HUES64 (cell line): ENCODE data around the gene ANKRD22. TPM values are rescaled to one million over a fixed set of nuclear protein-coding genes. Genes with fewer than 3 reads are reported as not detected.

ENCODE experiments used
- H3K27ac ChIP-seq: 2 replicates; pipeline ENCODE4 v1.7.0; 2013; ENCODE audit warnings: low read depth, low read length, inconsistent platforms
- H3K27me3 ChIP-seq: 2 replicates; pipeline ENCODE4 v1.6.1; 2013; ENCODE audit warnings: mild to moderate bottlenecking, low read length; ENCODE audit not compliant: insufficient read depth
- H3K36me3 ChIP-seq: 2 replicates; pipeline ENCODE4 v1.6.1; 2013; ENCODE audit warnings: mild to moderate bottlenecking, low read length; ENCODE audit not compliant: insufficient read depth
- H3K4me1 ChIP-seq: 2 replicates; pipeline ENCODE4 v1.6.1; 2013; ENCODE audit warnings: mild to moderate bottlenecking, low read length, moderate library complexity; ENCODE audit not compliant: insufficient read depth
- H3K4me3 ChIP-seq: 2 replicates; pipeline ENCODE4 v1.5.1; 2013; ENCODE audit warnings: mild to moderate bottlenecking, low read length, moderate library complexity
- H3K9ac ChIP-seq: 2 replicates; pipeline ENCODE4 v1.6.1; 2013; ENCODE audit warnings: mild to moderate bottlenecking, low read depth, low read length
- H3K9me3 ChIP-seq: 2 replicates; pipeline ENCODE4 v1.6.1; 2013; ENCODE audit warnings: low read depth, low read length; ENCODE audit not compliant: insufficient read depth
- WGBS: fragments of 150-250, 120-280 bp; methylation state at CpG from one replicate; pipeline ENCODE4 v1.1.7; 2013; ENCODE audit warnings: missing lambda C conversion rate; 5-methylcytosine and 5-hydroxymethylcytosine counted together
- polyA plus RNA-seq, 2 experiments: library from polyadenylated mRNA; stranded (reverse); fragments of 50-300 nt; gene quantifications; one replicate each; pipeline ENCODE4 v1.2.3, GENCODE V29; 2013

Gene ANKRD22
- polyA plus RNA-seq (2013, experiment 1 of 2), result 0.20 TPM
- polyA plus RNA-seq (2013, experiment 2 of 2), result not detected

- Histone ChIP-seq H3K27ac (no peak within 1 kb of the TSS), H3K4me3 (no peak within 1 kb of the TSS), H3K4me1 (peaks cover 7% of the 10 kb centered on the region), H3K27me3 (no peaks in the 10 kb centered on the region), H3K36me3 (no peaks in the 10 kb centered on the region), H3K9me3 (no peaks in the 10 kb centered on the region), H3K9ac (no peak within 1 kb of the TSS)
- 74% methylated on average over 5 of the region's 5 CpGs for WGBS
Measured at GRCh38 chr10:88851706-88852105, at the start of gene ANKRD22. ANKRD22 (minus strand) TSS chr10:88851844; CDS start chr10:88851607, 237 bp downstream.

- H3K9me3 ChIP-seq, result no peaks in the 10 kb centered on the region
- WGBS, result 98% methylated on average over 2 of the region's 2 CpGs
- H3K4me3 ChIP-seq, result no peak overlapping the region
- no peaks in the 10 kb centered on the region for H3K27me3 ChIP-seq
- H3K9ac ChIP-seq, result no peak overlapping the region
- H3K36me3 ChIP-seq, result no peaks in the 10 kb centered on the region
- H3K27ac ChIP-seq, result no peak overlapping the region
- peaks cover 12% of the 10 kb centered on the region for H3K4me1 ChIP-seq
Measured at GRCh38 chr10:88899886-88900285, 48.2 kb upstream of the ANKRD22 start.

GRCh38 chr10:88898727-88899126 is 47.1 kb upstream of the ANKRD22 start:
- H3K36me3 ChIP-seq, result no peaks in the 10 kb centered on the region
- no peaks in the 10 kb centered on the region for H3K27me3 ChIP-seq
- H3K4me1 ChIP-seq, result peaks cover 12% of the 10 kb centered on the region
- no peaks in the 10 kb centered on the region for H3K9me3 ChIP-seq
- H3K4me3 ChIP-seq, result no peak overlapping the region
- no peak overlapping the region for H3K9ac ChIP-seq
- 93% methylated on average over 3 of the region's 3 CpGs for WGBS
- H3K27ac ChIP-seq, result no peak overlapping the region

- H3K36me3 ChIP-seq, result no peaks in the 10 kb centered on the region
- H3K27ac ChIP-seq, result no peak overlapping the region
- no peak overlapping the region; the same call in 1 of the 2 replicates for H3K9ac ChIP-seq
- no peaks in the 10 kb centered on the region for H3K9me3 ChIP-seq
- 78% methylated on average over 7 of the region's 8 CpGs for WGBS
- peaks cover 14% of the 10 kb centered on the region for H3K4me1 ChIP-seq
- H3K27me3 ChIP-seq, result no peaks in the 10 kb centered on the region
- no peak overlapping the region for H3K4me3 ChIP-seq
Measured at GRCh38 chr10:88896994-88897853, 45.6 kb upstream of the ANKRD22 start.

- no peak overlapping the region; the same call in 1 of the 2 replicates for H3K9ac ChIP-seq
- H3K36me3 ChIP-seq, result no peaks in the 10 kb centered on the region
- 82% methylated on average over 2 of the region's 4 CpGs for WGBS
- no peak overlapping the region for H3K4me3 ChIP-seq
- no peaks in the 10 kb centered on the region for H3K9me3 ChIP-seq
- peaks cover 19% of the 10 kb centered on the region for H3K4me1 ChIP-seq
- no peaks in the 10 kb centered on the region for H3K27me3 ChIP-seq
- no peak overlapping the region for H3K27ac ChIP-seq
Measured at GRCh38 chr10:88896372-88896993, 44.8 kb upstream of the ANKRD22 start.

- no peaks in the 10 kb centered on the region for H3K36me3 ChIP-seq
- peaks cover 19% of the 10 kb centered on the region for H3K4me1 ChIP-seq
- H3K9me3 ChIP-seq, result no peaks in the 10 kb centered on the region
- H3K27me3 ChIP-seq, result no peaks in the 10 kb centered on the region
- H3K9ac ChIP-seq, result no peak overlapping the region
- no peak overlapping the region for H3K4me3 ChIP-seq
- H3K27ac ChIP-seq, result no peak overlapping the region
- 100% methylated on average over 1 of the region's 1 CpG for WGBS
Measured at GRCh38 chr10:88895250-88895649, 43.6 kb upstream of the ANKRD22 start.

GRCh38 chr10:88893611-88894010 is 42.0 kb upstream of the ANKRD22 start:
- Histone ChIP-seq H3K9me3 (no peaks in the 10 kb centered on the region), H3K9ac (no peak overlapping the region), H3K4me3 (no peak overlapping the region), H3K27ac (no peak overlapping the region), H3K27me3 (no peaks in the 10 kb centered on the region), H3K4me1 (peaks cover 19% of the 10 kb centered on the region), H3K36me3 (no peaks in the 10 kb centered on the region)
- 94% methylated on average over 3 of the region's 3 CpGs for WGBS

GRCh38 chr10:88892222-88892967 is 40.8 kb upstream of the ANKRD22 start:
- Histone ChIP-seq H3K27me3 (no peaks in the 10 kb centered on the region), H3K9me3 (no peaks in the 10 kb centered on the region), H3K36me3 (no peaks in the 10 kb centered on the region), H3K27ac (no peak overlapping the region), H3K4me1 (peaks cover 17% of the 10 kb centered on the region), H3K4me3 (no peak overlapping the region), H3K9ac (no peak overlapping the region)
- WGBS, result 40% methylated on average over 1 of the region's 2 CpGs

- Histone ChIP-seq H3K36me3 (no peaks in the 10 kb centered on the region), H3K4me3 (no peak overlapping the region), H3K9me3 (no peaks in the 10 kb centered on the region), H3K4me1 (peaks cover 18% of the 10 kb centered on the region), H3K9ac (no peak overlapping the region), H3K27me3 (no peaks in the 10 kb centered on the region), H3K27ac (no peak overlapping the region)
- 92% methylated on average over 4 of the region's 4 CpGs for WGBS
Measured at GRCh38 chr10:88890681-88891381, 39.2 kb upstream of the ANKRD22 start.

- Histone ChIP-seq H3K36me3 (no peaks in the 10 kb centered on the region), H3K4me3 (no peak overlapping the region), H3K9ac (no peak overlapping the region), H3K4me1 (peaks cover 18% of the 10 kb centered on the region), H3K27ac (no peak overlapping the region), H3K9me3 (no peaks in the 10 kb centered on the region), H3K27me3 (no peaks in the 10 kb centered on the region)
- 95% methylated on average over 1 of the region's 1 CpG for WGBS
Measured at GRCh38 chr10:88889559-88890337, 38.1 kb upstream of the ANKRD22 start.
